Activated naive CD4-positive, alpha-beta T cell (primary cell): Measurements from ENCODE around the gene MX2.

Source experiments
- DNase-seq, 4 experiments: peaks; one replicate each; lab custom pipeline; 2025; lab: John Stamatoyannopoulos, UW

The MX2 gene

GRCh38 chr21:41365377-41366107 lies 3.7 kb downstream of the MX2 start:
- DNase-seq = no peak

DNA sequence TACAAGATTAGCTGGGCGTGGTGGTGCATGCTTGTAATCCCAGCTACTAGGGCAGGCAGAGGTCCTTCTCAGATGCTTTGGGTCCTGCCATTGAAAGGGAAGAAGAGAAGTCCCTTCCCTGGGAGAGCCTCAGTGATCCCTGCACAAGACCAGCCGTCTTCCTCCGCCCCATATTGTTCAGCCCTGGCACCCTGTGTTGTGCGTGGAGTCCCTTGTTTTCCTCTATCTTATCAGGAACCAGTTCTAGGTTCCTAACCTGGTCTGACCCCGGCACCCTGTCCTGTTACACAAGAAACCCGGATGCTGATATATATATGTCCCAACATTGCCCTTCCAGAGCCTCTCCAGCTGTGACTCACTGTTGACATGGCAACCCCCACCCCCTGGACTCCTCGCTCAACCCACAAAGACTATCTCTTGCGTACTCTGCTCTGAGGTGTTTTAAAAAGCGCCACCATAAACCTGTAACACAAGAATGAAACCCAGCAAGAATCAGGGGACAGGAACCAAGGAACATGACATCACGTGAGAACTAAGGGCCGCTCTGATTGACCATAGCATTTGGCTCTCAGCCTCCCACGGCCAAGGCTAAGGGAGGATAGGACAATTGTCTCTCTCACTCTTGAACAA lies 4.8 kb downstream of the MX2 start:
- no peak for DNase-seq

- DNase-seq = no peak
Measured at GRCh38 chr21:41367301-41367944, 5.6 kb downstream of the MX2 start.

DNA sequence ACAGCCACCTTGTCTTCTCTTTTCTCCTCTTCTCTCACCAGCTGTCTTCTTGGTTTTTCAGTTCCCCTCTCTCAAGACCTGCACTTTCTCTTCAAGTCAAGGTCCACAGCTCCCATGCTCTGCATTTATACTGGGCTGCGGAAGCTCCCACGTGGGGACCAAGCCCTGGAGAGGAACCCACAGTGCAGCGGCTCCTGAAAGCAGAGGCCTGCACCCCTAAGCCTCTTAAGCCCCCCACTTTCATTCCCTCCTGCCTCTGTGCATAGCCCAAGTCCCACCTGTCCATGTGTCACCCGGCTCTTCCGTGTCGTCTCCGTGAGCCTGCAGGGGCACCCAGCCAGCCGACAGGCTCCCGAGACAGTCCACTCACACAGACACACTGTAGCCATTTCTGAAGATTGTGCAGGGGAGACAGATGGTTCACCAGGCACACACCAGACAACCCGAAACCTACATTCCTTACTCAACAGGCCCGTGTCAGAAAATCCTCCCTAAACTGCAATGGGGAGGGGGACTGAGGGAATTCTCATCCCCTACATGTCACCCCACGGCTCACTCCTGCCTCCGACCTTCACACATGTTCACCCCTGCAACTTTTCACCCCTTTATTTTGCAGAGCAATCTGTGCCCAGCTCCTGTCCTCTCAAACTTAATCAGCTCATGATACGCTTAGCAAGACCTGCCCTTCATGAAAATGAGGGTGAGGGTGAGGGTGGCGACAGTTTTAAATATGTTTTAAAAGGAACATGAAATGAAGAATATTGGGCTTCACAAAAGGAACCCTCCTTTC lies 6.3 kb downstream of the MX2 start:
- no peak for DNase-seq

GRCh38 chr21:41368735-41369104 lies 6.9 kb downstream of the MX2 start:
- no peak for DNase-seq

GRCh38 chr21:41369105-41369919 lies 7.5 kb downstream of the MX2 start:
- DNase-seq = peak in 1 of 4 experiments; percentile 54

GRCh38 chr21:41369920-41370839 lies 8.4 kb downstream of the MX2 start:
- DNase-seq = peak in 1 of 4 experiments; percentile 54

DNA sequence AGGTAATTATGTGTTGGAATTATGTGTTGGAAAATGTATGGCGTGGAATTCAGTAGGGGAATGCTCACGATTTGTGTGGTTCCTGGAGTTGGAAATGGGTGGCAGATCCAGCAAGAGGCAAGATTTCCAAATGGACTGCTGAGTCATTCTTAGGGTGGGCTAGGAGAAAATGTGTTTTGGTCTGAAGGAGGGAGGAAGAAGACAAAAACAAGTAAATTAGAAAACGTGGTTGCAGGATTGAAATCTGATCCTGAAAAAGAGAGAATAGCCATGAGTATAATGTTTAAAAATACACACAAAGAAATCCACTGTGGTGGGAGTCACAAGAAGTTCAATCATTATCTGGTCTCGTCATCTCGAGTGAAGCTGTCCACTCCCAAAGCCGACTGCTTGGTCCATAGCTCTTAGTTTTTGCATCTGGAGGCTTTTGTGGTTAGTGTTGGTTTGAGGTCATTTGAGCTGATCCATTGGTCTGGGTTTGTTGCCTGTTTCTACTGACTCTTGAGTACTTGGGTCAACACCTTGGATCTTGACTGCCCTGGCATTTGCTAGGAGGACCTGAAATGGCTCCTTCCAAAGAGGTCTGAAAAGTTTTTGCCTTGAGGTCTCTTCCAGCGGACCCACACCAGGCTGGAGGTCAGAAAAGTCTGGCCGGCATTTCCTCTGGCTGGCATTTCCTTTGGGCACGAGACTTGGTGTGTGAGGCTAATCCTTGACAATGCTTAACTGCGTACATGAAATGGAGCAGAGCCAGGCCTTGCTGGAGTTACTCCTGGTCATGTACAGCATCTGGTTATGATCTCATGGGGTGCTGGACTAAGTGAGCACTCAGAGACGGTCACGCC lies 9.2 kb downstream of the MX2 start:
- DNase-seq = no peak

- no peak for DNase-seq
Measured at GRCh38 chr21:41371685-41372030, 9.8 kb downstream of the MX2 start.

DNA sequence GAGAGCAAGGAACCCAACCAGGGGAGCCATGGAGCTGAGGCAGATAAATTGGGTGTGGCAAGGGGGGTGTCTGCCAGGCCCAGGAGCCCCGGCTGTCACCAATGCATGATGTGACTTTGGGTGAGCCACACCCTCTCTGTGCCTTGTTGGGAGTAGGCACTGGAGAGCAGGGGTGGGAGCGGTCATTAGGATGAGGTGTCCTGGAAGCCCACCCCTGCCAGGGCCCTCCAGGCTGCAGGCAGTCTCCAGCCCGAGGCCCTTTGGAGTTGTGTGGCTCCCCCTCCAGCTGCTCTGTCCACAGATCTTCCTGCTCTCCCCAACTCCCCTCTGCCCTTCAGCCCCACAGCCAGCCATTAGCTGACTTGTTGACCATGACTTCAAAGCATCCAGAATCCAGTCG lies 11.4 kb downstream of the MX2 start:
- no peak for DNase-seq

- no peak for DNase-seq
Measured at GRCh38 chr21:41373763-41374162, 11.9 kb downstream of the MX2 start.

DNA sequence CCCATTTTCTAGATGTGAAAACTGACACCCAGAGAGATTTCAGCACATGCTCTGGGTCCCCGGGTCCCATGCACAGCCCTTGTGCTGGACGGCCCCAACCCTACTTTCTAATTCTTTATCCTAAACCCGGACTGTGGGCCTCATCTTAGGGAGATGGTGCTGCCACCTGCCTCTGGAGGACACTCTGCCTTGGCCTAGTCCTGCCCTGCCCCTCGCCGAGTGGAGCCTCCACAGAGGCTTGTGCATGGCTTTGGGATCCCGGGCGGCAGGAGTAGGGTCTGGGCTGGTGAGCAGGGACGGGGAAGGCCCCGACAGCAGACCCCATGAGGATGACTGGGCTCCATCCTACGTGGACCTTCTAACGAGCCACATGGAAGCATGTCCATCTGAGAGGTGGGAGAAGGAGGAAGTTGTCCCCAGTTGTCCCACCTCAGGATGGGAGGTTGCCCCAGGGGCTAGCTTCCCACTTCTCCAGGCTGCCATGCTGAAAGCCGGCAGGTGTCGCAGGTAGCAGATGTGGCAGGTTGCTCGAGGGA lies 12.4 kb downstream of the MX2 start:
- no peak for DNase-seq

- no peak for DNase-seq
Measured at GRCh38 chr21:41374867-41375533, 13.2 kb downstream of the MX2 start.

- no peak for DNase-seq
Measured at GRCh38 chr21:41375875-41376274, 14.0 kb downstream of the MX2 start.

- no peak for DNase-seq
Measured at GRCh38 chr21:41377715-41378114, 15.9 kb downstream of the MX2 start.

- no peak for DNase-seq
Measured at GRCh38 chr21:41378849-41379248, 17.0 kb downstream of the MX2 start.

- no peak for DNase-seq
Measured at GRCh38 chr21:41379901-41380300, 18.1 kb downstream of the MX2 start.

DNA sequence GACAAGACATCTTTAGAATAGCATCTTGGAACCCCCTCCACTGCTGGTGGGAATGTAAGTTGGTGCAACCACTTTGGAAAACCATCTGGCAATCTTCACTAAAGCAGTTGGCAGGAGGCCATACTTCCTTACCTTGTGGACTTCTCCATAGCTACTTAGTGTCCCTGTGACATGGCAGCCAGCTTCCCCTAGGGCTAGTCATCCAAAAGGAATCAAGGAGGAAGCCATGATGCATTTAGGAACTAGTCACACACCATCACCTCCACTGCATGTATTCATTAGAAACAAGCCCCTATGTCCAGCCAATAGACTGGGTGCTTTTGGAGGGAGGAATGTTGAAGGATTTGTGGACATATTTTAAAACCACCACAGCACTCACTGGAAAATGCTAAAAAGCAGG lies 19.9 kb downstream of the MX2 start:
- DNase-seq = no peak
